ENCODE results near the gene GNAT2. TPM values are rescaled to one million over a fixed set of nuclear protein-coding genes. Genes with fewer than 3 reads are reported as not detected.

The GNAT2 gene
- total RNA-seq, 2 experiments from 2014 or later, result not detected

DNA sequence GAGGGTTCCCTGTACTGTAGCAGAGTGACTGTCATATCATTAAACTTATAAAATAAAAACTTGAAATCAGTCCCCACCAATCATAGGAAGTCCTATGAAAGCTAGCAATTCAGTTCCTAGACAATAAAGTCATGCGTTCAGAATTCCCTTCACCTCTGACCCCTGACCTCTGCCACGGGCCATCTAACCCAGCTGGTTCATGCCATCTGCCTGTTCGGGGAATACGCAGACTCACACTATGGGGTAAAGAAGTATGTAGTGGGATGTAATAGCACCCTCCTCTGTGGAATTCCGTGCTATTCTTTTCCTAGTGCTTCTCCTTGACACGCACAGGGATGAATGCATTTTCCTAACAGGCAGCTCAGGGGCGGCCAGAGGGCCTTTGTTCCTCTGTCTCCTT, 38.6 kb upstream of the GNAT2 start:
- H3K27ac ChIP-seq (ENCODE audit: low read depth in 1 of 2, low read length in 2 of 2), result no peak overlapping the region
- intact Hi-C loops (cut with DNase I, micrococcal nuclease), result no loop called here
- Mint-ChIP-seq H3K36me3 (ENCODE audit: low read depth) (peaks cover 54% of the 10 kb centered on the region), H3K27ac (peak overlapping the region; percentile 20), H3K4me1 (ENCODE audit: low read depth) (peaks cover 41% of the 10 kb centered on the region), H3K27me3 (no peaks in the 10 kb centered on the region), H3K4me3 (peak overlapping the region; percentile 98), H3K9me3 (no peaks in the 10 kb centered on the region)
- peaks cover 16% of the 10 kb centered on the region for H3K4me1 ChIP-seq (ENCODE audit: insufficient read depth, low read length)
- no peaks in the 10 kb centered on the region for H3K27me3 ChIP-seq (ENCODE audit: control insufficient read depth in 1 of 2, insufficient read depth in 2 of 2, low read length in 2 of 2)
- ChIA-PET POLR2A (interaction anchor here (0.7 kb wide), 1 partner anchor 109 kb away, joined by 3 read pairs; no protein-coding TSS in a partner anchor), CTCF (interaction anchor here (1.3 to 2.8 kb wide), 2 partner anchors 18 to 326 kb away, joined by 4 to 10 read pairs; partner anchors contain the start of gene AHCYL1)
- DNase-seq (no peak), ATAC-seq (ENCODE audit: poor library complexity) (no peak)
- TF ChIP-seq, protein P1, sequence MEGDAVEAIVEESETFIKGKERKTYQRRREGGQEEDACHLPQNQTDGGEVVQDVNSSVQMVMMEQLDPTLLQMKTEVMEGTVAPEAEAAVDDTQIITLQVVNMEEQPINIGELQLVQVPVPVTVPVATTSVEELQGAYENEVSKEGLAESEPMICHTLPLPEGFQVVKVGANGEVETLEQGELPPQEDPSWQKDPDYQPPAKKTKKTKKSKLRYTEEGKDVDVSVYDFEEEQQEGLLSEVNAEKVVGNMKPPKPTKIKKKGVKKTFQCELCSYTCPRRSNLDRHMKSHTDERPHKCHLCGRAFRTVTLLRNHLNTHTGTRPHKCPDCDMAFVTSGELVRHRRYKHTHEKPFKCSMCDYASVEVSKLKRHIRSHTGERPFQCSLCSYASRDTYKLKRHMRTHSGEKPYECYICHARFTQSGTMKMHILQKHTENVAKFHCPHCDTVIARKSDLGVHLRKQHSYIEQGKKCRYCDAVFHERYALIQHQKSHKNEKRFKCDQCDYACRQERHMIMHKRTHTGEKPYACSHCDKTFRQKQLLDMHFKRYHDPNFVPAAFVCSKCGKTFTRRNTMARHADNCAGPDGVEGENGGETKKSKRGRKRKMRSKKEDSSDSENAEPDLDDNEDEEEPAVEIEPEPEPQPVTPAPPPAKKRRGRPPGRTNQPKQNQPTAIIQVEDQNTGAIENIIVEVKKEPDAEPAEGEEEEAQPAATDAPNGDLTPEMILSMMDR (IDR thresholded peaks at IDR 0.05), result no peak
- no peaks in the 10 kb centered on the region for H3K9me3 ChIP-seq (ENCODE audit: control insufficient read depth in 1 of 2, insufficient read depth in 1 of 2, low read length in 2 of 2)
- H3K4me3 ChIP-seq (ENCODE audit: low read length), result no peak overlapping the region
- H3K36me3 ChIP-seq (ENCODE audit: insufficient read depth, low read length), result no peaks in the 10 kb centered on the region

DNA sequence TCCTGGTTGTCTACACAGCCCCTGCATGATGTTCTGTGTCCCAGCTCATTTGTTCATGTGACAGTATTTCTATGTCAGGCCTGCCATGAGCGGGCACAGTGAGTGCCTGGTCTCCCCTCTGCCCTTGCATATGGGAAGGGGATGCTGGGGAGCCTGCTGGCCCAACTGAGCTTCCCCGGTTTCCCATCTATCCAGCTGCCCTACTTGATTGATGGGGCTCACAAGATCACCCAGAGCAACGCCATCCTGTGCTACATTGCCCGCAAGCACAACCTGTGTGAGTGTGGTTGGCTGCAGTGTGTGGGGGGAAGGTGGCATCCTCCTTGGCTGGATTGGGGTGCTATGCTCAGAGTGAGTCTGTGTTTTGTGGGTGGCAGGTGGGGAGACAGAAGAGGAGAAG, 38.0 kb upstream of the GNAT2 start:
- H3K36me3 ChIP-seq (ENCODE audit: insufficient read depth, low read length), result no peaks in the 10 kb centered on the region
- peaks cover 52% of the 10 kb centered on the region for H3K36me3 Mint-ChIP-seq (ENCODE audit: low read depth)
- no peak for DNase-seq
- H3K9me3 Mint-ChIP-seq, result no peaks in the 10 kb centered on the region
- ChIA-PET POLR2A (interaction anchor here (0.7 kb wide), 1 partner anchor 108 kb away, joined by 3 read pairs; no protein-coding TSS in a partner anchor), CTCF (interaction anchor here (1.3 to 2.8 kb wide), 2 partner anchors 17 to 327 kb away, joined by 4 to 10 read pairs; partner anchors contain the start of gene AHCYL1)
- H3K9me3 ChIP-seq (ENCODE audit: control insufficient read depth in 1 of 2, insufficient read depth in 1 of 2, low read length in 2 of 2), result no peaks in the 10 kb centered on the region
- TF ChIP-seq, protein P1 (IDR thresholded peaks at IDR 0.05), result no peak
- H3K4me1 Mint-ChIP-seq (ENCODE audit: low read depth), result peaks cover 41% of the 10 kb centered on the region
- no peak overlapping the region for H3K4me3 ChIP-seq (ENCODE audit: low read length)
- H3K4me3 Mint-ChIP-seq, result peak overlapping the region; percentile 98
- peak overlapping the region; percentile 20 for H3K27ac Mint-ChIP-seq
- no peak for ATAC-seq (ENCODE audit: poor library complexity)
- intact Hi-C loops (cut with DNase I, micrococcal nuclease), result no loop called here
- no peaks in the 10 kb centered on the region for H3K27me3 ChIP-seq (ENCODE audit: control insufficient read depth in 1 of 2, insufficient read depth in 2 of 2, low read length in 2 of 2)
- no peaks in the 10 kb centered on the region for H3K27me3 Mint-ChIP-seq
- peaks cover 16% of the 10 kb centered on the region for H3K4me1 ChIP-seq (ENCODE audit: insufficient read depth, low read length)
- H3K27ac ChIP-seq (ENCODE audit: low read depth in 1 of 2, low read length in 2 of 2), result no peak overlapping the region

DNA sequence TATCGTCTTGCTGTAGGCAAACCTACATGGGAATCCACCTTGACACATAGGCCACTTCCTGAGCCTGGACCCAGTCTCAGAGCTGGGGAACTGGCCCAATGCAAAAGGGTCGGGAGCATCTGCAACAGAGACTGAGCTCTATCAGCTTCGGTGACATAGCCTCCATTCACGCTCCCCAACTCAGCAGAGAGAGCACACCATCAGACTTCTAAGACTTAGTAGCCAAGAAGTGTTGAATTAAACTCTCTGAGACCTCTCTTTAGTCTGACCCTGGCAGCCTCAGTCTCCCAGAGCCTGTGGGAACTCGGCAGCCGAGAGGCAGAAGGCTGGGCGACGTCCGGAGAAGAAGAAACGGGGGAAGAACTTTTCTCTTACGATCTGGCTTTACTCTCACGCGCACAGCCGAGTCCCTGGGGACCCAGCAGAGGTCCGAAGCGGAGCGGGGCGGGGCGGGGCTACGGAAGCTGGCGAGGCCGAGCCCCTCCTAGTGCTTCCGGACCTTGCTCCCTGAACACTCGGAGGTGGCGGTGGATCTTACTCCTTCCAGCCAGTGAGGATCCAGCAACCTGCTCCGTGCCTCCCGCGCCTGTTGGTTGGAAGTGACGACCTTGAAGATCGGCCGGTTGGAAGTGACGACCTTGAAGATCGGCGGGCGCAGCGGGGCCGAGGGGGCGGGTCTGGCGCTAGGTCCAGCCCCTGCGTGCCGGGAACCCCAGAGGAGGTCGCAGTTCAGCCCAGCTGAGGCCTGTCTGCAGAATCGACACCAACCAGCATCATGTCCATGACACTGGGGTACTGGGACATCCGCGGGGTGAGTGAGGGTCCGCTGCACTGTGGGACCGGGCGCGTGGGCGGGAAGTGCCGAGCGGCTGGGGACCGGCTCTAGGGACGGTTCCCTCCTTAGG, 36.5 kb upstream of the GNAT2 start, which contains the start of gene GSTM4:
GSTM4 (plus strand) TSS at position 485 of the 905 bp plus-strand sequence; CDS start at position 776, 291 bp downstream.
- Mint-ChIP-seq H3K4me1 (ENCODE audit: low read depth) (peaks cover 41% of the 10 kb centered on the region), H3K4me3 (peak within 1 kb of the TSS; percentile 98), H3K36me3 (ENCODE audit: low read depth) (peaks cover 38% of the 10 kb centered on the region), H3K27ac (peak within 1 kb of the TSS; percentile 87), H3K27me3 (no peaks in the 10 kb centered on the region), H3K9me3 (no peaks in the 10 kb centered on the region)
- ChIA-PET POLR2A (interaction anchor here (0.6 to 2.7 kb wide), 9 partner anchors 12 to 379 kb away, joined by 3 to 9 read pairs (median 4); partner anchors contain the start of genes AHCYL1, GNAI3, GSTM1 and GSTM2), CTCF (interaction anchor here (1.4 to 2.8 kb wide), 2 partner anchors 15 to 16 kb away, joined by 5 to 10 read pairs; no protein-coding TSS in a partner anchor)
- Histone ChIP-seq H3K27me3 (ENCODE audit: control insufficient read depth in 1 of 2, insufficient read depth in 2 of 2, low read length in 2 of 2) (no peaks in the 10 kb centered on the region), H3K9me3 (ENCODE audit: control insufficient read depth in 1 of 2, insufficient read depth in 1 of 2, low read length in 2 of 2) (no peaks in the 10 kb centered on the region), H3K4me1 (ENCODE audit: insufficient read depth, low read length) (peaks cover 16% of the 10 kb centered on the region), H3K4me3 (ENCODE audit: low read length) (peak within 1 kb of the TSS; percentile 99), H3K36me3 (ENCODE audit: insufficient read depth, low read length) (no peaks in the 10 kb centered on the region), H3K27ac (ENCODE audit: low read depth in 1 of 2, low read length in 2 of 2) (peak within 1 kb of the TSS in 1 of 2 donors; percentile 43)
- peak; percentile 83 for ATAC-seq (ENCODE audit: poor library complexity)
- TF ChIP-seq, protein P1 (IDR thresholded peaks at IDR 0.05), result no peak
- intact Hi-C loops (cut with DNase I, micrococcal nuclease), result no loop called here
- peak; percentile 26 to 75 (median 54) for DNase-seq
